Measurements from ENCODE around the gene ABHD17A.
"Not testable (repeated sequence)": the region's sequence is repeated elsewhere in the genome, so short reads cannot be mapped to it uniquely, and the experiment has no call there.

Gene ABHD17A

DNA sequence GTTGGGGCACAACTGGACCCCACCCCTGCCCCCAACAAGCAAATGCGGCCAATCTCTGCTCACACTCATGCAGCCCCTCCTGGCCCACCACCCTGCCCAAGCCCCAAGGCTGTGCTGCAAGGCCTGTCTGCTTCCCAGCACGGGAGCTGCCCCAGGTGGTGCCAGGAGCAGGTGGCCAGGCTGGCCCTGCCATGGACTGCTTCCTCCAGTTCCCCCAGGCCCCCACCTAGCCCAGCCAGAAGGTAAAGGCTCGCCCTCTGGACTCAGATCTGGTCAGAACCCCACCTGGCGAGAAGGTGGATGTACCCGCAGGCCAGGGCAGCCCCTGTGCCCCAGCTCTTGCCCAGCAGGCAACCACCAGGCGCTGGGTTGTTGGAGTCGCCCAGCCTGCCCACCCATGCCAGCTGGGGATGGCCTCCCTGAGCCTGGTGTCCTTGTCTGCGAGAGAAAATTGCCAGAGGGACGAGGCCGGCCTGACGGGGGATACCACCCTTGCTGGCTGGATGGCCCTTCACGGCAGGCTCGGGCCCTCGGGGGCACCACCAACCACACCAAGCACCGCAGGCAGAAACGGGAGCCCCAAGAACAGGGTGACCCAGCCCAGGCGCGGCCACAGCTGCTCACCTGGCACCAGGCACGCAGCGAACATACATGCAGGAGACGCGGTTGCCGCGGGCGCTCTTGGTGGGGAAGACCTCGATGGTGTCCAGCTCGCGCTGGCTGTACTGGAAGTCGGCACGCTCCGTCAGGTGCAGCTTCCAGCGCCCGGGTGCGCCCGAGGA is 4.5 kb downstream of the ABHD17A start:
- no peak for DNase-seq

DNA sequence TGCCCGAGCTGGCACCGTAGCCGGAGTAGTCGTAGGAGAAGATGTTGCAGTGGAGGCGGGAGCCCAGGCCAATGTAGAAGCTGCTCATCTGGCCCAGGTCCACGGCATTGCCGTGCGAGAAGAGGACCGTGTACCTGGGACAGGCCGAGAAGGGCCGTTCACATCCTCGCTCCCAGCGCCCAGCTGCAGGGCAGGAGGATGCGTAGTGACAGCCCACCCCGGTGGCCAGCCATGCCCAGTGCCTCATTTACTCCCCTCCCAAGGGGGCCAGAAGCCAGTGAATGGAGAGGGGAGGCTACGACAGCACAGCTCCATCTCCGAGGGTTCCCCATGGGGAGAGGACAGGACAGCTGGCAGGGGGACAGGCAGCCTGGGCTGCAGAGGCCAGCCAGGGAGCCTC is 5.3 kb downstream of the ABHD17A start:
- not testable (repeated sequence) for DNase-seq

DNA sequence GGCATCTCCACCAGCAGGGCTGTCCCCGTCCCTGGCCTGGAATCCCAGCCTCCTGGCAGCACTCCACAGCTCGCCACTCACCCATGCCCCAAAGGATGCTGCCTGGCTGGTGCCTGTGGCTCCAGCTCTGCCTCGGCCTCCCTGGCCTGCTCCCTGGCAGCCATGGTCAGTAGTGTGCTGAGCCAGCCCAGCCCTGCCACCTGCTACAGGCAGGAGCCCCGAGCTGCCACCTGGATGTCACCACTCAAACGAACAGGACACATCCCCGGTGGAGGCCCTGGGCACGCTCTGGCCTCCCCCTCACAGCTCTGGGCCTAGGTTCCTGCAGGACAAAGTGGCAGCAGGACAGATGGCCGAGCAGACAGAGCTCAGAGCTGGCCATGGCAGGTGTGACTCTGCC is 6.7 kb downstream of the ABHD17A start:
- DNase-seq = not testable (repeated sequence)

DNA sequence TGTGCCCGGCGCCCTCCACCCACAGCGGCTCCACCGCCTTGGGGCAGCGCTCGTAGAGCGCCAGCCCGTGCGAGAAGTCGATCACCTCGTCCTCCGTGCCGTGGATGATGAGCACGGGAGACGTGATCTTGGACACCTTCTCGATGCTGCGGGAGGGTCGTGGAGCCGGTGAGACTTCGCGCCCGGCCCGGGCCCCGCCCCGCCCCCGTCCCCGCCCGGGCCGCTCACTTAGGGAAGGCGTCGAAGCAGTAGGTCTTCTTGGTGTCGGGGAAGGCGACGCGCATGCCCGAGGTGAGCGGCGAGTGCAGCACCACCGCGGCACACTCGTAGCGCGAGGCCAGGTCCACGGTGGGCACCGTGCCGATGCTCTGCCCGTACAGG is 8.0 kb downstream of the ABHD17A start:
- DNase-seq = not testable (repeated sequence)

DNA sequence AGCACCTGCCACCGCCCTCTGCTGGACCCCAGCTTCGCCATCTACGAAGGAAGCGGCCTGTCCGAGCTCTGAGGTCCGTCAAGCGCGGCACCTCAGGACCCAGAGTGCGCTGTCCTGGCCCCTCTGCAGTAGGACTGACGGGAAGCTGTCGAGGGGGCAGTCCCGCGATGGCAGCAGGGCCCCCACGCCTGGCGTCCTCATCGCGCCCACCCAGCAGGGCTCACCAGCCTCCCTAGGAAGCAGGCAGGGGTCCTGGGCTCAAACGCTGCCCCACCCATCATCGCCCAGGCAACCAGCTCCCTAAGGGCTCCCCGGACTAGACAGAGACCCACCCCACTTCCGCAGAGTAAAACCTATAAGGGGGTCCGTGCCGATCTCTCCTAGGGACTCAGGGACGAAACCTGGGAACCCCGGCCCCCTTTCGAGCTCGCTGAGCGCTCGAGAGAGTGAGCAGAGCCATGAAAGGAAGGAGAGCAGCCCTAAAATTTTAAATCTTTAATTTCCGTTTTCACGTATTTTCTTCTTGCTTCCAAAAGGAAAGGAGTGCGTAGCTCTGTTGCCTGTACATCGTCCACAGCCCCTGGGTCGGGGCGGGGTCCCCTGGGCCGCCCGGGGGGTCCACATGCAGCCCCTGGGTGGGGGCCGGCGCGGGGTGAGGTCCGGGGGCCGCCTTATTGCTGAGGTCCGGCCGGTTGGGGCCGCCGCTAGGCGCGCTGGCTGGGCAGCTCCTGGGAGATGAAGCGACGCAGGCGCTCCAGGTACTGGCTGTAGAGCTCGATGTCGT is 8.6 kb downstream of the ABHD17A start:
- DNase-seq = not testable (repeated sequence)

DNA sequence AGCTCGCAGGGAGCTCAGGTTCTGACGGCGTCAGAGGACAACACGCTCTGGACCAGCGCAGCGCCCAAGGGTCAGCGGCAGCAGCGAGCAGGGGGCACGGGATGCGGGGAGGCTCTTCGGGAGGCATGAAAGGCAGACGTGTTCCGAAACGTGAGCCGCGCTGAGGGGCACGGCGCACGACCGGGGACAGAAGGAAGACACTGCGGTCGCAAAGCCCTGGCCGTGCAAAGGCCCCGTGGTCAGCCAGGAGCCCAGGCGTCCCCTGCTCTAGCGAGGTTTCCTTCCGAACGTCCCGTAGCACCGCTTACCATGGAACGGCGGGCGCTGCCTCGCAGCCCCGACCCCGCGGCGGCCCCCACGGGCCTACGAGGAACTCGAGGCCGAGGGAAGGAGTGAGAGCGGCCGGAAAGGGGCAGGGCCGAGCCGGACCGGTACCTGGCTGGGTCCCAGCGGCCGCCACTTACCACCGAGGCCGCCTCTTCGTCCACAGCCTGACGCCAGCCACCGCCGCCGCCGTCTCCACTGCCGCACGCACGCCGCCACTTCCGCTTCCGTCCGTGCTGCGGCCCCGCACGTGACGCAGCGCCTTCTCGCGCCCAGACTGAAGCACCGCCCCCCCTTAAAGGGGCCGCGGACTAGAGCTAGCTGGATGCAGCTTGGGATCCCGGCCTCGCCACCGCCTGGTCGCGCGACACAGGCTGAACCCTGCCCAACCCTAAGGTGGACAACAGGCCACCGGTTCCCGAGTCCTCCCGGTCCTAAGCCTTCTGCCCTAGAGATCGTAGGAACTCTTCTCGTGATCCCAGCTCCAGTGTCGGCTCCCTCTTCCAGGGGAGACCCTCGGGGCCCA is 9.4 kb downstream of the ABHD17A start:
- DNase-seq = peak; percentile 77

DNA sequence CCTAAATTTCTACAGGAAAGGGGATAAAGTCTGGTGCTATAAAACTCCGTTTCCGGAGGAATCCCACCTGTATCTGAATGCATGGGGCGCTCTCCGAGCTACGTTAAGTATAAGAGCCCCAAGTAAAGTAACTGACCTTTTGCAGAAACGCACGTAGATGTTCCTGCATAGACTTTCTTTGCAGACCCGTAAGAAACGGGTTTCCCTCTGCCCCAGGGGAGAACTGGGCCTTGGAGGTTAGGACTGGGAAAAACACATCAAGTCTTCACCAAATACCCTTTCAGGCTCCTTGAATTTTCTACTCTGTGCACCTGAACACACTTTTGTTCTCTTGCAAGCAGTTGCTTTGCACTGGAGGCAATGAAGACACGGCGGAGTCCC is 10.0 kb downstream of the ABHD17A start:
- not testable (repeated sequence) for DNase-seq

DNA sequence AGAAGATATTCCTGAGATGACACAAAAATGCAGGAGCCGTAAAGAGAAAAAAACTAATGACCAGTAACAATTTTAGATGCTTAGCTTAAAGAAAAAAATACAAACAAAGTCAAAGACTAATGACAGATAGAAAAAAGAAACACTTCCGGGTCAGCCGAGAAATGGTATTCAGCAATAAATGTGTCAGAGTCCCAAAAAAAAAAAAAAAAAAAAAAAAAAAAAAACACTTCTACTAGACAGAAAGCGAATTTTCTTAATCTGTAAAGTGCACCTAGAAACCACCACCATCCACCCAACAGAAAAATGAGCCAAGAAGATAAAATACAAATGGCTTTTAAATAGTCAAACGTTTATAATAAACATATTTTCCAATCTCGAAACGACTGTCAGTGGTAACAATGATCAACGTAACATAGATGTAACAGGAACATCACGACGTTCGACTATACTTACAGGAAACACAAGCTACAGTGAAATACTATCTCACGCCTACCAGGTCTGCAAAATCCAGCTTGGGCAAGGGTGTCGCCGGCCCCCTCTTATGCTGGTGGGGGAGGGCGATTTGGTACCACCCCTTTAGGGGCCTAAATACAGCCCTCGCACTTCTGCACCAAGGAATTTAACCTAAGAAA is 10.6 kb downstream of the ABHD17A start:
- DNase-seq = no peak

DNA sequence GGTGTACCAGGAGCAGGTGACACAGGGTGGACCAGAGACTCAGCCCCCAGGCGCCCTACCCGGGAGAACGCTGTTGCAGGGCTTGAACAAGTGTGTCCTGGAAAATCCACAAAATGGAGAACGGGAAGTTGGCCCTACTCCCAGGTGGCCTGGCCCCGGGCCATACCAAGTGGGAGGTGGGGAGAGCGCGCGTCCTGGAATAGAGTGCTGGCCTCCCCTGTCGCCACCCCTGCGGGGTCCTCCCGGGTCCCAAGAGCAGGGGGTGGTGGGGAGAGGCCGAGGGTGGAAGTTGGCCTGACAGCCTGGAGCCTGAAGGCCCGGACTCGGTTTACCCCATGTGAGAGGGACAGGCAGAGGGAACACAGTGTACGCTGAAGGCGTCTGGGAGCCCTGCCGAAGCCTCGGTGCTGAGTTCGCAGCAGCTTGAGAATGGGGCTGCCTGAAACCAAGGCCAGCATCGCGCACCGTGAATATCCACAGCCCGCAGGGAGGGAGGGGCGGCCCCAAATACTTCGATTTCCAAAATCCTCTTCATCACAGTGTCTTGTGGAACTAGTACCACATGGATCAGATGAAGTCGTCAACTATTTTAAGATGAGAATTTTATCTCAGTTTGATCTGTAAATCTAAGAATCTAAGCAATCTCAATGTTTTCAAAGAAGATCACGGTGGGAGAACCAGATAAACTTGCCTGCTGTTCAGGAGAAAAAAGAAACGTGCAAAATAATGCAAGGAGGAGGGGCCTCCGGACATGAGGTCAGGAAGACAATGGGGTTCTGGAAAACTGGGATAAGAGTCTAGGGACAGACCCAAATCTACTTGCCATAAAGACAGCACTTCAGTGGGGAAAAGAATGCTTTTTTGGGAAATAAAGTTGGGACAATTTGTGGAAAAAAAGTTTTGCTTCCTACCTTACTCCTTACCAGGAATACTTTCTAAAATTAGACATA is 11.5 kb downstream of the ABHD17A start:
- no peak for DNase-seq

DNA sequence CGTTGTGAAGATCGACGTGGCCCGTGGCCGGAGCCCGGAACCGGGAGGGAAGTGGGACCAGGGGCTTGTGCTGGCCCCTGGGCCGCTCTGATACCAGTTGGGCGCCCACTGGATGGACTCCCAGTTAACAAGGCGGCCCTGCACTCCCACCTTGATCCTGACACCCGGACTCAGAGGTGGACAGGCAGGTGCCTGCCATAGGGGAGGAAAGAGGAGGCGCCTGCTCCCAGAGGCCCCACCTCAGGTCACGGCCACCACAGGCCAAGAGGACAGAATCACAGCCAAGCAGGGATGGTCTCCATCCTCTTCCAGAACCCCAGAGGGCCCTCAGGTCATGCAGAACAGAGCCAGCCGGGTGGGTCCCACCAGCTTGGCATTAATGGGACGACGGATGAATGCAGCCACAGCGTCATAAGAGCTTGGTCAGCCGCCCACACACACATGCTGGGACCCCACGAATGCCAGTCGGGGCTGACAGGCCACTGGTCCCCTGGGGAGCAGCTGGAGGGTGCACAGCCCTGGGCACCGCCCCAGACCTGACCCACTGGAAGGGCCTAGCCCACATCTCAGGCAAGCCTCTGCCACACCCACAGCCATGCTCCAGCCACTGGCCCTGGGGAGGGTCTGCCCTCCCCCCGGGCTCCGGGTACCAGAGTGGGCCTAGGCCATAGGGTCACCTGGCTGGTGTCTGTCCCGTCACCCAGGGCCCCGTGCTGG is 12.3 kb downstream of the ABHD17A start:
- no peak for DNase-seq

DNA sequence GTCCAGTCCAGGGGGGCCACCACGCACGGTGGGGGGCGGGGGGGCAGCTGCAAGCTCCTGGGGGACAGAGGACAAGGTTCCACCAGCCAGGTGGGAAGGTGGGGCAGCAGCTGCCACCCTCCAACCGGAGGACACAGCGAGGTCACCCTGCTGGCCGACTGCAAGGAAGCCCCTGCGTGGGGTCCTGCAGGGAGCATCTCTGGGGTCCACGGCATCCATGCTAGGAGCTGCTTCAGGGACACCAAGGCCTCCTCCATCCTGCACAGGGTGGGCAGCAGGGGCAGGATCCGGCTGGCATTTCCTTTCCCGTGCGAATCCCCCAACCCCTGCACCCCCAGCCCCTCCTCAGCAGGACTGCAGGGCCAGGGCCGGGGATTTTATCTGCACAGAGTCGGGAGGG is 13.7 kb downstream of the ABHD17A start:
- no peak for DNase-seq

DNA sequence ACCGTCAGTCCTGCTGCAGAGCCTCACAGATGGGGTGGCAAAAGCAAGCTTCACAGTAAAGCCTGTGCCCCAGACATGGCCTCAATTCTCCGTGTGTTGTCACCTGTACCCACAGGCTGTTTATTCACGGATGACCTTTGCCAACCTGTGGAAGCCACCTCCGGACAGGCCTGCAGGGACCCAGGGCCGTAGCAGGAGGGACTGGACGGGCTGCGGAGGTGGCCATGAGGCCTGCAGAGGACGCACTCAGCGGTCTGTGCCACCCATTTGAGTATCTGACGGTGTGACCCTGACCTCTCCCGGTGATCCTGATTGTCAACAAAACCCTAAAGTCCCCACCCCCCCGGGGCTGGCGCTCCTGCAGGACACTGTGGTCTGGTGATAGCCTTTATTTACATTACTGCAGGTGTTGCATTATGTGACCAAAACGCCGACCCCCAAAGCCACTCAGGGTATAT is 14.1 kb downstream of the ABHD17A start:
- no peak for DNase-seq

DNA sequence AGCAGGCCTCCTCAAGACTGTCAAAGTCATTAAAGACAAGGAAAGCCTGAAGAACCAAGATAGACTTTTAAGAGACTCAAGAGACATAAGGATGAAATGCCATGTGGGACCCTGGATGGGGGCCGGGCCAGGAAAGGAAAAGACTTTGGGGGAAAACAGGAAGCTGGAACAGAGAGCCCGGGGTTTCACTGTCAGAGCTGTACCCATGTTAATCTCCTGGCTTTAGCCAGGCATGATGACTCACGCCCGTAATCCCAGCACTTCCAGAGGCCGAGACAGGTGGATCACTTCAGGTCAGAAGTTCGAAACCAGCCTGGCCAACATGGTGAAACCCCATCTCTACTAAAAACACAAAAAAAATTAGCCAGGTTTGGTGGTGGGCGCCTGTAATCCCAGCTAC is 16.3 kb downstream of the ABHD17A start:
- DNase-seq = no peak

DNA sequence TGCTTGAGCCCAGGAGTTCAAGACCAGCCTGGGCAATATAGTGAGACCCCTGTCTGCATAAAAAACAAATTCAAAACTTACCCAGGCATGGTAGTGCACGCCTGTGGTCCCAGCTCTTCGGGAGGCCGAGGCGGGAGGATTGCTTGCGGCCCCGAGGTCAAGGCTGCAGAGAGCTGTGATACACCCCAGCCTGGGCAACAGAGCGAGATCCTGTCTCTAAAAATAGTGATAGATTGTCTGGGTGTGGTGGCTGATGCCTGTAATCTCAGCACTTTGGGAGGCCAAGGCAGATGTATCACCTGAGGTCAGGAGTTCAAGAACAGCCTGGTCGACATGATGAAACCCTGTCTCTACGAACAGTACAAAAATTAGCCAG is 18.0 kb downstream of the ABHD17A start:
- no peak for DNase-seq

DNA sequence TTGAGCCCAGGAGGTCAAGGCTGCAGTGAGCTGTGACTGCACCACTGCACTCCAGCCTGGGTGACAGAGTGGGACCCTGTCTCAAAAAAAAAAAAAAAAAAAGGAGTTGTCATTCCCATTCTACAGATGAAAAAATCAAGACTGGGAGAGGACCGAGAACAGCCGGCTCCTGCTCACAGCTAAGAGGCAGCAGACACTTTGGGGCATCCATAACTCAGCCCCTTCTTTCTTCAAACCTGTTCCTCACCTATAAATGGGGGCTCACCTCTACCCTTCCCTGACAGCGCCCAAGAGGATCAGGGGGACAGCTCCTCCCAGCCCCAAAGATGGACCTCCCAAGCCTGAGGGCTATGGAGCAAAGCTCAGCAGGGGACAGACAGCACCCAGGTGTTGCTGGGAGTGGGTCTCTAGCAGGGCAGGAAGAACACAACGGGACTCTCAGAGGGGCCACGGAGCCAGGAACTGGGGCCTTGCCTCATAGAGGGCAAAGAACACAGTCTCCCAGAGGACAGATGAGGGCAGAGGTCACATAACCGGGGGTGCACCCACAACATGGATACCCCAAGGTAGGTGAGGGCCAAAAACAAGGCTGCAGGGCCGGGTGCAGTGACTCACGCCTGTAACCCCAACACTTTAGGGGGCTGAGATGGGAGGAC is 18.5 kb downstream of the ABHD17A start:
- no peak for DNase-seq

DNA sequence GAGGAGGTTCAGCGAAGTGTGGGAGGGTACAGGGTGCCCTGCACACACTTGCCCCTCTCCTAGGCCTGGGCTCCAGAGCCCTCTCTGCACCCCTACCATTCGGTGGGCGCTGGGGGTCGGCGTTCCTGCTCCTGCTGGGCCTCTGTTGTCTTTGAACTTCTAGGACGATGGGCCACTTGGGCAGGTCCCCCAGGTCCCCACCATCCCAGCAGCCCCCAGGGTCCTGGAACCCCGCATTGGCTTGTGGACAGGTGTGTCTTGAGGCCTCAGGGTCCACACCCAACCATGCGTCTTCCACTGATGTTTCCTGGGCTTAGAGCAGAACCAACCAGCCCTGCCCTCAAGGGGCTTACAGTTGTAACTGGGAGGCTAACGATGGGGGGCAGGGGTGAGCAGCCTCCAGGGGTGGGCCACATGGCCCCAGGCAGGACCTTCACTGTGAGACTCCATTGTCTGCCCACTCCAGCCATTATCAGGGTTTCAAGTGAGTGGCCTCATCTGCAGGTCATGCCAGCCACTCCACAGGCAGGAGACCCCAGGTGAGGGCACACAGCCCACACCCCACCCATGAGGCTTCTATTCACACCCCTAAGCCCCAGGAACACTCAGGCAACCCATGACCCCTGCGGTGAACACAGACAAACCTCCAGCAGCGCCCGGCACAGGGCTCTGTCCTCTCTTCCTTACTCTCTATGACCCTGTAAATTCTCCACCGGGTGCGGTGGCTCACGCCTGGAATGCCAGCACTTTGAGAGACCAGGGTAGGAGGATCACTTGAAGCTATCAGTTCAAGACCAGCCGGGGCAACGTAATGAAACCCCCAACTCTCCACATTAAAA is 19.9 kb downstream of the ABHD17A start:
- DNase-seq = no peak

DNA sequence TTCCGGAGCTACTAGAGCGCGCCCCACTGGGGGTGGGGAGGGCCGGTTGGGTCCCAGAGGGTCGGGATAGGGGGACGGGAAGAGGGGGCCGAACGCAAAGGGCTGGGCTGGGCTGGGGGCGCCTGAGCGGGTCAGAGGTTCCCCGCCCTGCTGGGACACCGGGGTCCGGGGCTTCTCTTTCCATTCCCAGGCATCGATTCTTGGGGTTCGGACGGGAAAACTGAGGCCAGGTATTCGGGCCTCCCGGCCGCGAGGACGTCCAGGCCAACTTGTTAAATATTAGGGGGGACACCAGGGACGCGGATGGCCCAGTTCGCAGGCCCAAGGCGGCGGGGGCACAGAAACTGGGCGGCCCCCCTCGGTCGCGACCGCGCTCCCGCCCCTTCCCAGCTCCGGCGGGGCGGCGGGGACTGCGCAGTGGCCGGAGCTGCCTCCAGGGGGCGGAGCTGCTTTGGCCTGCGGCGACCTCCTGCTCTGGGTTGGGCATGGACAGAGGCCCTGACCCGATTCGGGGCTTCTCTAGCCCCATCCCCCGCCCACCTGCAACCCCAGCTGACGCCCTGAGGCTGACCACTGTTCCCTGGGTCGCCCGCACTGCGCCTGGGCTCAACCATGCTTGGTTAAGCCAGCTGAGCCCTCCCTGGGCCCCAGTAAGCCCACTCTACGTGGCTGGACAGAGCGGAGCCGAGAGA is 20.7 kb downstream of the ABHD17A start:
- DNase-seq = no peak

DNA sequence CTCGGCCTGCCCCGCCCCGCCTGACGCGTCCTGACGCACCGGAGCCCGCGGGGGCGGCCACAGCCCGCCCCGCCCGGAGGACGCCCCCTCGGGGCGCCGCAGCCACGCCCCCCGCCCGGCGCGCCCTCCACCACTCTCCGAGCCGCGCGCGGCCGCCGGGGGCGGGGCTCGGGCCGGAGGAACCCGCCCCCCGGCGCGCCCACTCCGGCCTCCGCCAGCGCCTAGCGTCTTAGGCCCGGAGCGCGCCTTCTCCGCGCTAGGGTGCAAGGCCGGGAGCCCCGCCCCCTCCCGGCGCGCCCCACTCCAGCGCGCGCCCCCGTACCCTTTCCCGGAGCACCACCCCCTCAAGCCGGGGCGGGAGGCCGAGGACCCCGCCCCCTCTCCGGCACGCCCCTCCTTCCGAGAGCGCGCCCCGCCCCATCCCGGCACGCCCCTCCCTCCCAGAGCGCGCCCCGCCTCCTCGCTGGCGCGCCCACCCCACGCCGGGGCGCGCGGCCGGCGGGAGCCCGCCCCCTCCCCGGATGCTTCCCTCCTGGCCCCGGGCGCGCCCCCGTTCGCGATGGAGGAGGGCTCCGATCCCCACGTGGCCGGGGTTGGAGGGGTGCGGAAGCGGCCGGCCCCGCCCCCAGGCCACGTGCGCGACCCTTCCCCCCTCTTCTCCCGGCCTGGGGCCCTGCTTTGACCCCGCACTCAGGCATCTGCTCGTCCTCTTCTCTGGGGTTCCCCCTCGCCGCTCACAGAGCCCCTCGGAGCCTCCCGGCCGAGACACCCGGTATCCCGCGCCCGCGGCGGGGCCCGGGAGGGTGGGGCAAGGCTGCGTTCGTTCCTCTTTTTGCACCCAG is 21.4 kb downstream of the ABHD17A start:
- peak; percentile 90 for DNase-seq
